K562 (cell line): ENCODE results near the gene SLC25A51. TPM values are rescaled to one million over a fixed set of nuclear protein-coding genes. Genes with fewer than 3 reads are reported as not detected.

Experiments
- ATAC-seq: fragments of 200-7000 bp; cut with Tn5 transposase; 3 replicates; pipeline ENCODE4 v1.9.1; 2020; ENCODE audit warnings: moderate library complexity
- BruUV-seq: library from RNA; stranded (reverse); fragments of 400-500 nt; replicated peaks from 2 replicates; lab custom pipeline; 2021; lab: Mats Ljungman, UMichigan
- CTCF ChIA-PET: fragments of 300-600 bp; formaldehyde crosslinking; extraction: SDS; loops from one replicate; lab custom pipeline; 2021; ENCODE audit warnings: low intra/inter-chr PET ratio; lab: Yijun Ruan, JAX
- POLR2A ChIA-PET: fragments of 300-600, 350-650 bp; sonication (Branson Sonifier 250); formaldehyde crosslinking; extraction: SDS; loops from one replicate; lab custom pipeline; 2021; ENCODE audit warnings: antibody characterized with exemption, inconsistent platforms; lab: Yijun Ruan, JAX
- DNase-seq, 4 experiments: peaks; one replicate each; pipeline versions ENCODE4 v3.0.0 to v3.0.0-alpha.2; 2011 to 2018; ENCODE audit warnings: low spot score in 3 of 4, mixed read lengths in 3 of 4; ENCODE audit errors: extremely low read depth in 1 of 4
- FAIRE-seq: peaks from 2 replicates; lab custom pipeline; 2011; peaks lifted over from hg19 to GRCh38; lab: Jason Lieb, UNC
- H2AFZ ChIP-seq: 2 replicates; pipeline ENCODE4 v1.6.0; 2011; ENCODE audit warnings: low read depth, low read length, control low read depth, inconsistent platforms
- H3K27ac ChIP-seq: fragments of 200-600 bp; 3 replicates; pipeline ENCODE4 v1.8.0; 2011; ENCODE audit warnings: low read depth, mild to moderate bottlenecking, control low read depth, inconsistent platforms, low read length, moderate library complexity, mixed read lengths; ENCODE audit errors: extremely low read depth
- H3K27me3 ChIP-seq, 2 experiments: fragments of 300-600 bp in 1 of 2; 2 replicates in 1 of 2; 3 replicates in 1 of 2; pipeline versions ENCODE4 v1.6.0 to v1.8.0; 2011; ENCODE audit warnings: inconsistent platforms in 2 of 2, low read length in 2 of 2, mild to moderate bottlenecking in 1 of 2, mixed read lengths in 1 of 2, moderate library complexity in 1 of 2; ENCODE audit not compliant: control insufficient read depth in 2 of 2, insufficient read depth in 2 of 2
- H3K36me3 ChIP-seq: fragments of 300-600 bp; 3 replicates; pipeline ENCODE4 v1.8.0; 2011; ENCODE audit warnings: mild to moderate bottlenecking, low read length, inconsistent platforms; ENCODE audit not compliant: control insufficient read depth, insufficient read depth
- H3K4me1 ChIP-seq, 2 experiments: fragments of 200-600 bp in 1 of 2; replicated peaks in 1 of 2; 2 replicates in 1 of 2; 3 replicates in 1 of 2; pipeline versions ENCODE4 v1.5.1 to v1.8.0; 2011; ENCODE audit warnings: inconsistent platforms in 2 of 2, low read length in 2 of 2, mild to moderate bottlenecking in 1 of 2, mixed read lengths in 1 of 2, moderate library complexity in 1 of 2; ENCODE audit not compliant: control insufficient read depth in 2 of 2, insufficient read depth in 2 of 2
- H3K4me2 ChIP-seq: 2 replicates; pipeline ENCODE4 v1.6.1; 2011; ENCODE audit warnings: low read length, control low read depth, inconsistent platforms, mixed read lengths; ENCODE audit not compliant: insufficient read depth
- H3K4me3 ChIP-seq: fragments of 200-600 bp; sonication (generic), shearing (Covaris generic); 2 replicates; pipeline ENCODE4 v1.5.1; 2016; ENCODE audit warnings: control low read depth, inconsistent platforms
- H3K79me2 ChIP-seq: fragments of 200-600 bp; 3 replicates; pipeline ENCODE4 v1.8.0; 2011; ENCODE audit warnings: low read length, inconsistent platforms; ENCODE audit not compliant: control insufficient read depth, insufficient read depth
- H3K9ac ChIP-seq, 2 experiments: 2 replicates each; pipeline versions ENCODE4 v1.6.0 to v1.6.1; 2011; ENCODE audit warnings: low read depth in 2 of 2, low read length in 2 of 2, control low read depth in 1 of 2, inconsistent platforms in 1 of 2, mild to moderate bottlenecking in 1 of 2, mixed read lengths in 1 of 2; ENCODE audit not compliant: insufficient read depth in 1 of 2
- H3K9me1 ChIP-seq: one replicate; pipeline ENCODE4 v1.6.0; 2011; ENCODE audit warnings: inconsistent platforms, mild to moderate bottlenecking, low read length, moderate library complexity; ENCODE audit not compliant: control insufficient read depth, insufficient read depth
- H3K9me3 ChIP-seq: replicated peaks from 2 replicates; pipeline ENCODE4 v1.5.1; 2011; ENCODE audit warnings: low read depth, low read length, inconsistent platforms; ENCODE audit not compliant: control insufficient read depth, insufficient read depth
- H4K20me1 ChIP-seq: replicated peaks from 2 replicates; pipeline ENCODE4 v1.6.1; 2011; ENCODE audit warnings: low read length, inconsistent platforms, mixed read lengths; ENCODE audit not compliant: control insufficient read depth, insufficient read depth
- ARNT ChIP-seq, 2 experiments: fragments of 450-650 bp; IDR thresholded peaks; 2 replicates each; pipeline ENCODE4 v1.6.1; 2016; ENCODE audit warnings: mild to moderate bottlenecking in 1 of 2
- CEBPB ChIP-seq: fragments of 450-650 bp; IDR thresholded peaks from 2 replicates; pipeline ENCODE4 v1.6.1; 2016; ENCODE audit warnings: missing genetic modification characterization, missing compliant biosample characterization
- ILF3 ChIP-seq: fragments of 450-650 bp; IDR thresholded peaks from 2 replicates; pipeline ENCODE4 v1.6.1; 2018; ENCODE audit warnings: antibody characterized with exemption, mild to moderate bottlenecking, moderate library complexity, borderline replicate concordance
- NFRKB ChIP-seq: fragments of 450-650 bp; IDR thresholded peaks from 2 replicates; pipeline ENCODE4 v1.6.1; 2016; ENCODE audit warnings: low read depth
- PHF20 ChIP-seq: fragments of 450-650 bp; IDR thresholded peaks from 2 replicates; pipeline ENCODE4 v1.6.1; 2018; ENCODE audit not compliant: partially characterized antibody
- RAD21 ChIP-seq, 2 experiments: fragments of 250-450 bp in 1 of 2; fragments of 450-650 bp in 1 of 2; sonication (Bioruptor Pico) in 1 of 2; formaldehyde crosslinking in 1 of 2; IDR thresholded peaks in 1 of 2; conservative IDR thresholded peaks in 1 of 2; 2 replicates each; pipeline versions ENCODE4 v1.4.0 to v1.8.0; 2020 to 2022; ENCODE audit warnings: mild to moderate bottlenecking in 2 of 2, moderate library complexity in 1 of 2
- SAFB2 ChIP-seq: fragments of 200-400 bp; formaldehyde crosslinking; IDR thresholded peaks from 2 replicates; pipeline ENCODE4 v1.6.1; 2018; ENCODE audit warnings: borderline replicate concordance, low read length, low read depth, moderate library complexity; ENCODE audit not compliant: severe bottlenecking
- SMARCB1 ChIP-seq: IDR thresholded peaks from 2 replicates; pipeline ENCODE4 v1.6.1; 2011; ENCODE audit warnings: improper control_type of control experiment, low read depth; ENCODE audit not compliant: insufficient read length
- SMARCE1 ChIP-seq: fragments of 450-650 bp; IDR thresholded peaks from 2 replicates; pipeline ENCODE4 v1.7.1; 2016; ENCODE audit warnings: mild to moderate bottlenecking
- WGBS: fragments of 100-300 bp; shearing (Covaris generic); methylation state at CpG from one replicate; pipeline ENCODE4 v1.1.6; 2016; ENCODE audit warnings: low coverage, mixed read lengths; ENCODE audit not compliant: insufficient coverage; ENCODE audit errors: missing lambda C conversion rate; 5-methylcytosine and 5-hydroxymethylcytosine counted together
- in situ Hi-C: fragments of 300-500 bp; cut with MboI; formaldehyde crosslinking; loops from 4 replicates; pipeline ENCODE4 v1.15.0; 2018; ENCODE audit warnings: inconsistent platforms, mixed read lengths
- intact Hi-C: fragments of 100-400 bp; cut with micrococcal nuclease; formaldehyde crosslinking; loops from 2 replicates; pipeline ENCODE4 v1.14.2; 2022
- polyA plus RNA-seq, 8 experiments: library from polyadenylated mRNA; depleted of rRNA in 4 of 8; stranded (reverse) in 5 of 8; unstranded in 3 of 8; fragments of >200 nt; fragmentation: Nextera tagmentation in 2 of 8; fragmentation: Illumina TruSeq in 1 of 8; extraction: Ambion mirVana in 2 of 8; extraction: Trizol in 1 of 8; gene quantifications; 2 replicates each; pipeline versions ENCODE4 v1.2.1 to v1.2.3, GENCODE V29; 2011 to 2014; ENCODE audit warnings: inconsistent platforms in 1 of 8, missing spikeins in 1 of 8
- total RNA-seq, 7 experiments: library from RNA; depleted of rRNA in 6 of 7; stranded (reverse); fragments of >200 nt in 6 of 7; fragmentation: Illumina TruSeq in 2 of 7; extraction: Trizol in 2 of 7; gene quantifications; 2 replicates each; pipeline versions ENCODE4 v1.2.1 to v1.2.3, GENCODE V29; 2011 to 2021; ENCODE audit warnings: low replicate concordance in 1 of 7
- TF ChIP-seq, protein P1 (sequence below): fragments of 250-450 bp; sonication (Bioruptor Pico); IDR thresholded peaks from 2 replicates; pipeline ENCODE4 v1.5.0; 2021; ENCODE audit warnings: mild to moderate bottlenecking, moderate library complexity
- TF ChIP-seq, protein P2 (sequence below): sonication (generic); formaldehyde crosslinking; IDR thresholded peaks from 2 replicates; pipeline ENCODE4 v1.8.0; 2022; ENCODE audit warnings: missing genetic modification reagents, mild to moderate bottlenecking, borderline replicate concordance
- TF ChIP-seq, protein P3 (sequence below): fragments of 250-450 bp; sonication (Bioruptor Pico); IDR thresholded peaks from 2 replicates; pipeline ENCODE4 v1.4.0; 2020; ENCODE audit warnings: borderline replicate concordance
- TF ChIP-seq, protein P4 (sequence below), 3 experiments: IDR thresholded peaks in 2 of 3; conservative IDR thresholded peaks in 1 of 3; 2 replicates each; pipeline ENCODE4 v1.5.1; 2011 to 2012; ENCODE audit warnings: low read length in 3 of 3, mild to moderate bottlenecking in 3 of 3, control low read depth in 2 of 3, improper control_type of control experiment in 1 of 3, inconsistent platforms in 1 of 3, low read depth in 1 of 3, mixed read lengths in 1 of 3, moderate library complexity in 1 of 3; ENCODE audit not compliant: insufficient read depth in 2 of 3

Gene SLC25A51
- total and polyA plus RNA-seq, 9 of the 15 experiments (the other 6 are each of a cell fraction or from before 2014, with no cell fraction given), result 9.1 to 40.7 (median 24.5) TPM

DNA sequence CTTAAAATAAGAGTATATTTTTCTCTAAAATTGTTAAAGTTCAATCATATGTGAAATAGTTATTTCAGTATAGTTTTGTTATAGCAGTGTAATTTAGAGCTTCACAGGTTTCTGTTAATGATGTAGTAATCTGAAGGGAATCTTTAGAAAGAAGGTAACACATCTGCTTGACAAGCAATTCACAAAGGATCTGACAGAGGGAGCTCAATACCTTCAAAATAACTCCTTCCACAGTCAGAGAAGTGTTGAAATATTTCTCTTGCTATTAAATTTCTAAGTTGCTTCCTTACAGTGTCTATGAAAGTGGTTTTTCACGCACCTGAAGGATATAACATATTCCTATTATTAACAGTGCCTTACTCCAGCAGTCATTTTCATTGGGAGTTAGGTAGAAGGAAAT lies 44.9 kb downstream of the SLC25A51 start:
- H3K27ac ChIP-seq, result no peak overlapping the region
- no peaks in the 10 kb centered on the region for H3K9me3 ChIP-seq
- FAIRE-seq (no peak), DNase-seq (peak in 2 of 4 experiments; percentile 16 to 19), ATAC-seq (peak; percentile 57)
- POLR2A ChIA-PET, result interaction anchor here (0.6 kb wide), 1 partner anchor 22 kb away, joined by 3 read pairs; no protein-coding TSS in a partner anchor
- no peak overlapping the region for H3K9ac ChIP-seq
- BruUV-seq, result no TSS peak
- intact Hi-C loops, result no loop called here
- peaks cover 88% of the 10 kb centered on the region for H3K36me3 ChIP-seq
- CTCF ChIA-PET, result no interaction called here
- WGBS, result 100% methylated on average over 1 of the region's 1 CpG
- peaks cover 3% of the 10 kb centered on the region for H3K9me1 ChIP-seq
- H3K4me2 ChIP-seq, result no peak overlapping the region
- H2AFZ ChIP-seq, result no peak overlapping the region
- no peaks in the 10 kb centered on the region for H3K79me2 ChIP-seq
- H3K4me1 ChIP-seq, result no peaks in the 10 kb centered on the region
- no peak overlapping the region for H3K4me3 ChIP-seq
- H4K20me1 ChIP-seq, result no peaks in the 10 kb centered on the region
- no peaks in the 10 kb centered on the region for H3K27me3 ChIP-seq
- in situ Hi-C loops, result no loop called here
- TF ChIP-seq RAD21 (CRISPR knock-in tag; conservative IDR thresholded peaks at IDR 0.05 in 1 of 2, IDR thresholded peaks at IDR 0.05 in 1 of 2) (peak in 1 of 2 experiments; percentile 56; a peak in 2 of 4 replicates), NFRKB (no peak), CEBPB (tag) (peak; percentile 69), SMARCE1 (no peak), SAFB2 (no peak), ILF3 (no peak), ARNT (IDR thresholded peaks at IDR 0.05) (no peak), SMARCB1 (no peak), PHF20 (no peak)
- TF ChIP-seq, protein P1, sequence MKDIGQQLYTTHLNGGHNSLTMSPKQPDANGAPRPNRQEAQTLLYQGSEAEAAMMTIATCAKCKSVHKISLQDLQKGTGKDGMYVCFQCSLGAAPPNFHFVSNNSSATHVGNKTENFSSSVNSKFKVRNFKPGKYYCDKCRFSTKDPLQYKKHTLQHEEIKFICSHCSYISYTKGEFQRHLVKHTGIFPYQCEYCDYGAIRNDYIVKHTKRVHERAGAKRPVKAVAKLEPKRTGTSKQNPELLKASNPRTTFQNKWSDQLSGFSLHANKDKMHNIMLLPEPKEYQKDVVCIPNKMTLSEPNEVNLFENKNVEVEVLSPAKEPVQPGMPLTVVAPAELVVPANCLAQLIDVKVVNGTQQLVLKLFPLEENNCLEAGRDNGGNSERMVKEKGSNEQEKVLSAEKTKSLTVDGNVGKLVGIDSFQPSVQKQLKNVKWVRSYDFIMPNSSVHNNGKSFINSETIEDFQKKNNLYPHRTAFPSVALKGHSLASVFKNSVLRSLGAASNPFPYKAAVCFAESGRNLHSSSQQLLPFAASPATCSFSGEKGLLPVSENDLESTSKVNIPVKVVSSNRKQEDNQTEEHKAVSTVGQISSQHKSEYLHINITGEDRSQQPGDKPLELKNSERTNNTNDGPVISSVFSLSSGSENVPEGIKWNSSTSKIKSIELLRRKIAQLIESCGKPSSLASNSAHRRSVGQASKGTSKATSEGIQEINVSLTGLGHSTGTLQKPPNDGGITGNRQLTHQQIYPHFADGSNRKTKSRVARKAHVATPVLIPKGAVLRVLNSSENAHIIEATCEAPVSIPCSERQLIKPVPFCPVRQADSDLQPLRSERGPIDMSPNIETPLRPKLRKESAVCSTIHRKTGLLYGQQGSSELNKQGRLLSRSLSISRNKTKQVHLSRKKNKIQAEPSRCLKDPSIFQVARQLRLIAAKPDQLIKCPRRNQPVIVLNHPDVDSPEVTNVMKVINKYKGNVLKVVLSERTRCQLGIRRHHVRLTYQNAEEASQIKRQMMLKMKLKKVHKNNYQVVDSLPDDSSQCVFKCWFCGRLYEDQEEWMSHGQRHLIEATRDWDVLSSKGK, result no peak
- TF ChIP-seq, protein P2, sequence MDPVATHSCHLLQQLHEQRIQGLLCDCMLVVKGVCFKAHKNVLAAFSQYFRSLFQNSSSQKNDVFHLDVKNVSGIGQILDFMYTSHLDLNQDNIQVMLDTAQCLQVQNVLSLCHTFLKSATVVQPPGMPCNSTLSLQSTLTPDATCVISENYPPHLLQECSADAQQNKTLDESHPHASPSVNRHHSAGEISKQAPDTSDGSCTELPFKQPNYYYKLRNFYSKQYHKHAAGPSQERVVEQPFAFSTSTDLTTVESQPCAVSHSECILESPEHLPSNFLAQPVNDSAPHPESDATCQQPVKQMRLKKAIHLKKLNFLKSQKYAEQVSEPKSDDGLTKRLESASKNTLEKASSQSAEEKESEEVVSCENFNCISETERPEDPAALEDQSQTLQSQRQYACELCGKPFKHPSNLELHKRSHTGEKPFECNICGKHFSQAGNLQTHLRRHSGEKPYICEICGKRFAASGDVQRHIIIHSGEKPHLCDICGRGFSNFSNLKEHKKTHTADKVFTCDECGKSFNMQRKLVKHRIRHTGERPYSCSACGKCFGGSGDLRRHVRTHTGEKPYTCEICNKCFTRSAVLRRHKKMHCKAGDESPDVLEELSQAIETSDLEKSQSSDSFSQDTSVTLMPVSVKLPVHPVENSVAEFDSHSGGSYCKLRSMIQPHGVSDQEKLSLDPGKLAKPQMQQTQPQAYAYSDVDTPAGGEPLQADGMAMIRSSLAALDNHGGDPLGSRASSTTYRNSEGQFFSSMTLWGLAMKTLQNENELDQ (CRISPR knock-in tag), result no peak
- TF ChIP-seq, protein P3, sequence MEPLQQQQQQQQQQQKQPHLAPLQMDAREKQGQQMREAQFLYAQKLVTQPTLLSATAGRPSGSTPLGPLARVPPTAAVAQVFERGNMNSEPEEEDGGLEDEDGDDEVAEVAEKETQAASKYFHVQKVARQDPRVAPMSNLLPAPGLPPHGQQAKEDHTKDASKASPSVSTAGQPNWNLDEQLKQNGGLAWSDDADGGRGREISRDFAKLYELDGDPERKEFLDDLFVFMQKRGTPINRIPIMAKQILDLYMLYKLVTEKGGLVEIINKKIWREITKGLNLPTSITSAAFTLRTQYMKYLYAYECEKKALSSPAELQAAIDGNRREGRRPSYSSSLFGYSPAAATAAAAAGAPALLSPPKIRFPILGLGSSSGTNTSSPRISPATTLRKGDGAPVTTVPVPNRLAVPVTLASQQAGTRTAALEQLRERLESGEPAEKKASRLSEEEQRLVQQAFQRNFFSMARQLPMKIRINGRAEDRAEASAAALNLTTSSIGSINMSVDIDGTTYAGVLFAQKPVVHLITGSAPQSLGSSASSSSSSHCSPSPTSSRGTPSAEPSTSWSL (CRISPR knock-in tag), result no peak
- TF ChIP-seq, protein P4, sequence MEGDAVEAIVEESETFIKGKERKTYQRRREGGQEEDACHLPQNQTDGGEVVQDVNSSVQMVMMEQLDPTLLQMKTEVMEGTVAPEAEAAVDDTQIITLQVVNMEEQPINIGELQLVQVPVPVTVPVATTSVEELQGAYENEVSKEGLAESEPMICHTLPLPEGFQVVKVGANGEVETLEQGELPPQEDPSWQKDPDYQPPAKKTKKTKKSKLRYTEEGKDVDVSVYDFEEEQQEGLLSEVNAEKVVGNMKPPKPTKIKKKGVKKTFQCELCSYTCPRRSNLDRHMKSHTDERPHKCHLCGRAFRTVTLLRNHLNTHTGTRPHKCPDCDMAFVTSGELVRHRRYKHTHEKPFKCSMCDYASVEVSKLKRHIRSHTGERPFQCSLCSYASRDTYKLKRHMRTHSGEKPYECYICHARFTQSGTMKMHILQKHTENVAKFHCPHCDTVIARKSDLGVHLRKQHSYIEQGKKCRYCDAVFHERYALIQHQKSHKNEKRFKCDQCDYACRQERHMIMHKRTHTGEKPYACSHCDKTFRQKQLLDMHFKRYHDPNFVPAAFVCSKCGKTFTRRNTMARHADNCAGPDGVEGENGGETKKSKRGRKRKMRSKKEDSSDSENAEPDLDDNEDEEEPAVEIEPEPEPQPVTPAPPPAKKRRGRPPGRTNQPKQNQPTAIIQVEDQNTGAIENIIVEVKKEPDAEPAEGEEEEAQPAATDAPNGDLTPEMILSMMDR (IDR thresholded peaks at IDR 0.05 in 2 of 3, conservative IDR thresholded peaks at IDR 0.05 in 1 of 3; ENCODE audit: insufficient read depth in 2 of 3, low read depth in 1 of 3, low read length in 3 of 3), result peak in 2 of 3 experiments; percentile 17 to 44; a peak in 3 of 6 replicates
